Lower leg skin (tissue), 4 donors: ENCODE data around the gene FUT2. TPM values are rescaled to one million over a fixed set of nuclear protein-coding genes. Genes with fewer than 3 reads are reported as not detected.

Experiments used
- DNase-seq, 2 donors: peaks; one replicate each; pipeline ENCODE4 v3.0.0-alpha.2; 2019; ENCODE audit warnings: low spot score in 2 of 2
- H3K4me3 ChIP-seq: fragments of 200-600 bp; sonication (generic); 2 replicates; pipeline ENCODE4 v1.5.1; 2017; ENCODE audit warnings: mild to moderate bottlenecking, low read depth; ENCODE audit not compliant: poor library complexity, severe bottlenecking
- CTCF ChIP-seq, 3 donors: fragments of 450-650 bp; IDR thresholded peaks; one replicate each; pipeline ENCODE4 v1.5.1; 2016; ENCODE audit warnings: antibody characterized with exemption in 3 of 3, mild to moderate bottlenecking in 3 of 3, moderate library complexity in 2 of 3
- POLR2A ChIP-seq, 2 donors: fragments of 450-650 bp; IDR thresholded peaks; one replicate each; pipeline ENCODE4 v1.6.1; 2016 to 2017; ENCODE audit warnings: antibody characterized with exemption in 2 of 2, mild to moderate bottlenecking in 1 of 2, moderate library complexity in 1 of 2
- WGBS, 2 donors: methylation state at CpG; one replicate each; pipeline ENCODE4 v1.1.5; 2018; 5-methylcytosine and 5-hydroxymethylcytosine counted together
- intact Hi-C: fragments of 100-400 bp; cut with DNase I; formaldehyde crosslinking; loops from one replicate; pipeline ENCODE4 v1.15.0; 2023; ENCODE audit warnings: low total_unique reads
- total RNA-seq, 4 donors: library from RNA; depleted of rRNA; stranded (reverse); fragments of >200 nt; gene quantifications; one replicate each; pipeline ENCODE4 v1.1.0, GENCODE V29; 2016

FUT2 gene
- total RNA-seq, 4 donors from 2014 or later: 8.5 to 14.9 (median 11.5) TPM

GRCh38 chr19:48672994-48673393 lies 22.8 kb upstream of the FUT2 start, which contains the start of gene NTN5:
Gene NTN5 (minus strand): TSS chr19:48673017. CDS start chr19:48670986, 2,031 bp downstream.
- no peak for DNase-seq
- no peak within 1 kb of the TSS for H3K4me3 ChIP-seq
- 68 to 91% methylated on average over 5 to 21 of the region's 25 CpGs for WGBS, 2 donors
- TF ChIP-seq POLR2A (IDR thresholded peaks at IDR 0.05) (no peak), CTCF (IDR thresholded peaks at IDR 0.05) (no peak)
- intact Hi-C loops: no loop called here

- TF ChIP-seq POLR2A (IDR thresholded peaks at IDR 0.05) (no peak), CTCF (IDR thresholded peaks at IDR 0.05) (no peak)
- WGBS, 2 donors: 78 to 90% methylated on average over 25 of the region's 25 CpGs
- no peak for DNase-seq
- intact Hi-C loops: no loop called here
- H3K4me3 ChIP-seq: no peak overlapping the region
Measured at GRCh38 chr19:48673436-48674100, 22.2 kb upstream of the FUT2 start.

- 86 to 89% methylated on average over 17 to 19 of the region's 19 CpGs for WGBS, 2 donors
- TF ChIP-seq POLR2A (IDR thresholded peaks at IDR 0.05): no peak
- no peak for TF ChIP-seq CTCF (IDR thresholded peaks at IDR 0.05)
- DNase-seq: no peak
- intact Hi-C loops: no loop called here
- no peak overlapping the region for H3K4me3 ChIP-seq
Measured at GRCh38 chr19:48674216-48674809, 21.5 kb upstream of the FUT2 start.

- intact Hi-C loops: no loop called here
- TF ChIP-seq CTCF (IDR thresholded peaks at IDR 0.05): no peak
- TF ChIP-seq POLR2A (IDR thresholded peaks at IDR 0.05): no peak
- peak; percentile 83 to 94 for DNase-seq
- no peak overlapping the region for H3K4me3 ChIP-seq
- 38 to 41% methylated on average over 28 of the region's 28 CpGs for WGBS, 2 donors
Measured at GRCh38 chr19:48674921-48675824, 20.6 kb upstream of the FUT2 start.

- intact Hi-C loops: no loop called here
- no peak for TF ChIP-seq POLR2A (IDR thresholded peaks at IDR 0.05)
- no peak for TF ChIP-seq CTCF (IDR thresholded peaks at IDR 0.05)
- WGBS, 2 donors: 85 to 89% methylated on average over 17 of the region's 17 CpGs
- H3K4me3 ChIP-seq: no peak overlapping the region
- no peak for DNase-seq
Measured at GRCh38 chr19:48676487-48676886, 19.3 kb upstream of the FUT2 start.
